HCT116 (cell line): ENCODE data around the gene KCTD1. TPM values are rescaled to one million over a fixed set of nuclear protein-coding genes. Genes with fewer than 3 reads are reported as not detected.

ENCODE experiments used
- ATAC-seq: fragments of 200-7000 bp; cut with Tn5 transposase; 2 replicates; pipeline ENCODE4 v1.9.1; 2020; ENCODE audit warnings: mild to moderate bottlenecking, moderate library complexity
- BruUV-seq: library from RNA; stranded (reverse); fragments of 400-500 nt; replicated peaks from 2 replicates; lab custom pipeline; 2021; lab: Mats Ljungman, UMichigan
- CTCF ChIA-PET: fragments of 300-600 bp; sonication (Branson Sonifier 250); formaldehyde crosslinking; loops from one replicate; lab custom pipeline; 2021; ENCODE audit warnings: antibody characterized with exemption; lab: Charles Lee
- POLR2A ChIA-PET: fragments of 300-600, 350-600 bp; sonication (Branson Sonifier 250); formaldehyde crosslinking; loops from one replicate; lab custom pipeline; 2021; ENCODE audit warnings: antibody characterized with exemption; lab: Charles Lee
- RAD21 ChIA-PET, 2 experiments: fragments of 300-600 bp; sonication (Branson Sonifier 250); formaldehyde crosslinking; loops; one replicate each; lab custom pipeline; 2023; ENCODE audit warnings: low total read pairs in 2 of 2; ENCODE audit not compliant: uncharacterized antibody in 2 of 2, unreplicated experiment in 2 of 2, low non-redundant PET in 1 of 2; lab: Charles Lee
- DNase-seq: peaks from one replicate; pipeline ENCODE4 v3.0.0-alpha.2; 2010; ENCODE audit warnings: low read depth, low spot score
- H2AFZ ChIP-seq: fragments of 200-600 bp; shearing (Covaris generic), sonication (generic); 2 replicates; pipeline ENCODE4 v1.6.1; 2017; ENCODE audit warnings: low read depth, mixed run types, mixed read lengths, antibody characterized with exemption, low read length; ENCODE audit not compliant: poor library complexity, severe bottlenecking
- H3K27ac ChIP-seq: 2 replicates; pipeline ENCODE4 v1.5.1; 2012; ENCODE audit warnings: low read depth, low read length
- H3K27me3 ChIP-seq: fragments of 200-600 bp; sonication (generic); 2 replicates; pipeline ENCODE4 v1.6.1; 2016; ENCODE audit warnings: mixed run types, low read length, mixed read lengths; ENCODE audit not compliant: insufficient read depth
- H3K36me3 ChIP-seq, 2 experiments: fragments of 200-500 bp in 1 of 2; fragments of 200-600 bp in 1 of 2; sonication (Bioruptor generic) in 1 of 2; sonication (generic) in 1 of 2; 2 replicates each; pipeline versions ENCODE4 v1.5.1 to v1.6.1; 2014 to 2016; ENCODE audit warnings: low read length in 2 of 2, inconsistent platforms in 1 of 2, mixed read lengths in 1 of 2, mixed run types in 1 of 2; ENCODE audit not compliant: insufficient read depth in 2 of 2, control insufficient read depth in 1 of 2
- H3K4me1 ChIP-seq, 2 experiments: fragments of 200-600 bp in 1 of 2; sonication (generic) in 1 of 2; 2 replicates each; pipeline versions ENCODE4 v1.5.1 to v1.6.1; 2012 to 2017; ENCODE audit warnings: low read length in 2 of 2, inconsistent platforms in 1 of 2, mild to moderate bottlenecking in 1 of 2, mixed read lengths in 1 of 2, mixed run types in 1 of 2, moderate library complexity in 1 of 2; ENCODE audit not compliant: insufficient read depth in 2 of 2, control insufficient read depth in 1 of 2
- H3K4me2 ChIP-seq: fragments of 200-600 bp; sonication (generic); 2 replicates; pipeline ENCODE4 v1.6.1; 2017; ENCODE audit warnings: mixed run types, low read length, mixed read lengths
- H3K4me3 ChIP-seq, 2 experiments: fragments of 200-600 bp in 1 of 2; sonication (generic) in 1 of 2; replicated peaks in 1 of 2; 2 replicates each; pipeline ENCODE4 v1.5.1; 2011 to 2016; ENCODE audit warnings: low read length in 2 of 2, control low read depth in 1 of 2, low read depth in 1 of 2, mild to moderate bottlenecking in 1 of 2, mixed read lengths in 1 of 2, mixed run types in 1 of 2
- H3K79me2 ChIP-seq: fragments of 200-600 bp; sonication (generic); 2 replicates; pipeline ENCODE4 v1.6.1; 2017; ENCODE audit warnings: mild to moderate bottlenecking, mixed run types, low read length, moderate library complexity, mixed read lengths; ENCODE audit not compliant: insufficient read depth
- H3K9ac ChIP-seq: fragments of 200-600 bp; sonication (generic); 2 replicates; pipeline ENCODE4 v1.6.1; 2016; ENCODE audit warnings: low read length, mixed read lengths
- H3K9me2 ChIP-seq: fragments of 200-600 bp; sonication (generic), shearing (Covaris generic); 2 replicates; pipeline ENCODE4 v1.6.1; 2017; ENCODE audit warnings: mixed run types, mild to moderate bottlenecking, moderate library complexity; ENCODE audit not compliant: insufficient read depth
- H3K9me3 ChIP-seq, 2 experiments: fragments of 200-500 bp in 1 of 2; fragments of 200-600 bp in 1 of 2; sonication (Bioruptor generic) in 1 of 2; sonication (generic) in 1 of 2; 2 replicates each; pipeline ENCODE4 v1.6.1; 2014 to 2017; ENCODE audit warnings: low read length in 2 of 2, mixed read lengths in 2 of 2, inconsistent platforms in 1 of 2, low read depth in 1 of 2, mild to moderate bottlenecking in 1 of 2, mixed run types in 1 of 2, moderate library complexity in 1 of 2; ENCODE audit not compliant: control insufficient read depth in 1 of 2, insufficient read depth in 1 of 2
- H4K20me1 ChIP-seq: fragments of 200-600 bp; sonication (generic), shearing (Covaris generic); 2 replicates; pipeline ENCODE4 v1.6.1; 2017; ENCODE audit warnings: mixed run types, mild to moderate bottlenecking, moderate library complexity; ENCODE audit not compliant: insufficient read depth
- CBX3 ChIP-seq: IDR thresholded peaks from 2 replicates; pipeline ENCODE4 v1.6.1; 2012; ENCODE audit warnings: low read depth
- CEBPB ChIP-seq: IDR thresholded peaks from 2 replicates; pipeline ENCODE4 v1.6.1; 2012; ENCODE audit warnings: low read depth
- EGR1 ChIP-seq: IDR thresholded peaks from 2 replicates; pipeline ENCODE4 v1.6.1; 2012; ENCODE audit warnings: low read depth
- EZH2 ChIP-seq: fragments of 200-600 bp; sonication (generic); IDR thresholded peaks from 2 replicates; pipeline ENCODE4 v1.6.1; 2017; ENCODE audit warnings: antibody characterized with exemption, mixed run types
- EZH2phosphoT487 ChIP-seq: fragments of 200-600 bp; IDR thresholded peaks from 2 replicates; pipeline ENCODE4 v1.6.1; 2018; ENCODE audit warnings: antibody characterized with exemption, borderline replicate concordance
- FOSL1 ChIP-seq: IDR thresholded peaks from 2 replicates; pipeline ENCODE4 v1.6.1; 2012; ENCODE audit warnings: low read depth
- JUND ChIP-seq: IDR thresholded peaks from 2 replicates; pipeline ENCODE4 v1.6.1; 2012
- POLR2A ChIP-seq: IDR thresholded peaks from 2 replicates; pipeline ENCODE4 v1.7.0; 2011; ENCODE audit warnings: borderline replicate concordance; ENCODE audit not compliant: insufficient read depth, insufficient read length; ENCODE audit errors: extremely low read depth
- POLR2AphosphoS5 ChIP-seq: IDR thresholded peaks from 2 replicates; pipeline ENCODE4 v1.6.1; 2011; ENCODE audit warnings: mild to moderate bottlenecking, low read depth, low read length, moderate library complexity
- SP1 ChIP-seq: IDR thresholded peaks from 2 replicates; pipeline ENCODE4 v1.6.1; 2012; ENCODE audit warnings: low read depth
- SRF ChIP-seq: IDR thresholded peaks from 2 replicates; pipeline ENCODE4 v1.6.1; 2012; ENCODE audit warnings: low read depth
- YY1 ChIP-seq: IDR thresholded peaks from 2 replicates; pipeline ENCODE4 v1.6.1; 2011; ENCODE audit warnings: low read length, low read depth, moderate library complexity, mild to moderate bottlenecking; ENCODE audit not compliant: insufficient replicate concordance; ENCODE audit errors: extremely low read depth
- ZNF274 ChIP-seq: fragments of 200-500 bp; sonication (Bioruptor generic); IDR thresholded peaks from 2 replicates; pipeline ENCODE4 v1.6.1; 2014; ENCODE audit warnings: mild to moderate bottlenecking, low read depth, low read length, inconsistent platforms
- intact Hi-C: fragments of 100-400 bp; cut with micrococcal nuclease; formaldehyde crosslinking; loops from 2 replicates; pipeline ENCODE4 v1.10.0; 2022
- total RNA-seq: library from RNA; stranded (reverse); gene quantifications from one replicate; pipeline ENCODE4 v1.2.1, GENCODE V29; 2021; ENCODE audit not compliant: unreplicated experiment
- TF ChIP-seq, protein P1 (sequence below), 3 experiments: fragments of 200-600 bp in 1 of 3; sonication (generic) in 1 of 3; IDR thresholded peaks in 2 of 3; conservative IDR thresholded peaks in 1 of 3; 2 replicates each; pipeline ENCODE4 v1.5.1; 2012 to 2017; ENCODE audit warnings: low read depth in 2 of 3, low read length in 2 of 3, antibody characterized with exemption in 1 of 3, borderline replicate concordance in 1 of 3, control low read depth in 1 of 3, mild to moderate bottlenecking in 1 of 3, mixed read lengths in 1 of 3, mixed run types in 1 of 3, moderate library complexity in 1 of 3; ENCODE audit not compliant: insufficient read depth in 1 of 3
- TF ChIP-seq, protein P2 (sequence below): IDR thresholded peaks from 2 replicates; pipeline ENCODE4 v1.6.1; 2012

KCTD1 gene
- total RNA-seq, 1 experiment from 2014 or later = 16.8 TPM

DNA sequence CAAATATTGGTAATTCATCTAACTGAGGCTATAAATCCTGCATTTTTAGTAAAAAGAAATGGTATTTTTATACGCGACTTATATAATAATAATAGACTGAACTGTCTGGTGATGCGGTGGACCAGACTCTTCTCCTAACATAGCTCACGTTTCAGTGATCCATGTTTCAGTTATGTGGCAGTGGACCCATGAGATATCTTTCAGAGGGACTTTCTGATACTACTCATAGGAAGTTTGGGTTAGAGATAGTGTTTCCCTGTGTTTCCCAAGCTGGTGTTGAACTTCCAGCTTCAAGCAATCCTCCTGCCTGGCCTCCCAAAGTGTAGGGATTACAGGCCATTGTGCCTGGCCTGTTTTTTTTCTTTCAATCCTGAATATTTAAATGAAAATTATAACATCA, 59.2 kb downstream of the KCTD1 start:
- Histone ChIP-seq H3K4me1 (peaks cover 28 to 57% of the 10 kb centered on the region in 2 experiments), H3K9ac (no peak overlapping the region), H3K27me3 (no peaks in the 10 kb centered on the region), H3K79me2 (no peaks in the 10 kb centered on the region), H3K27ac (no peak overlapping the region), H4K20me1 (no peaks in the 10 kb centered on the region), H3K36me3 (no peaks in the 10 kb centered on the region), H3K9me2 (0 out of 2 replicates have a peak, but pooled peaks cover 2% of the 10 kb centered on the region), H3K4me3 (no peak overlapping the region), H2AFZ (no peak overlapping the region), H3K9me3 (no peaks in the 10 kb centered on the region), H3K4me2 (no peak overlapping the region)
- RAD21 ChIA-PET = no interaction called here
- TF ChIP-seq FOSL1 = no peak
- no peak for TF ChIP-seq EGR1
- TF ChIP-seq POLR2AphosphoS5 = no peak
- TF ChIP-seq POLR2A = no peak
- TF ChIP-seq, protein P1, sequence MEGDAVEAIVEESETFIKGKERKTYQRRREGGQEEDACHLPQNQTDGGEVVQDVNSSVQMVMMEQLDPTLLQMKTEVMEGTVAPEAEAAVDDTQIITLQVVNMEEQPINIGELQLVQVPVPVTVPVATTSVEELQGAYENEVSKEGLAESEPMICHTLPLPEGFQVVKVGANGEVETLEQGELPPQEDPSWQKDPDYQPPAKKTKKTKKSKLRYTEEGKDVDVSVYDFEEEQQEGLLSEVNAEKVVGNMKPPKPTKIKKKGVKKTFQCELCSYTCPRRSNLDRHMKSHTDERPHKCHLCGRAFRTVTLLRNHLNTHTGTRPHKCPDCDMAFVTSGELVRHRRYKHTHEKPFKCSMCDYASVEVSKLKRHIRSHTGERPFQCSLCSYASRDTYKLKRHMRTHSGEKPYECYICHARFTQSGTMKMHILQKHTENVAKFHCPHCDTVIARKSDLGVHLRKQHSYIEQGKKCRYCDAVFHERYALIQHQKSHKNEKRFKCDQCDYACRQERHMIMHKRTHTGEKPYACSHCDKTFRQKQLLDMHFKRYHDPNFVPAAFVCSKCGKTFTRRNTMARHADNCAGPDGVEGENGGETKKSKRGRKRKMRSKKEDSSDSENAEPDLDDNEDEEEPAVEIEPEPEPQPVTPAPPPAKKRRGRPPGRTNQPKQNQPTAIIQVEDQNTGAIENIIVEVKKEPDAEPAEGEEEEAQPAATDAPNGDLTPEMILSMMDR (IDR thresholded peaks at IDR 0.05 in 2 of 3, conservative IDR thresholded peaks at IDR 0.05 in 1 of 3; ENCODE audit: borderline replicate concordance in 1 of 3, insufficient read depth in 1 of 3, low read depth in 2 of 3, low read length in 2 of 3) = no peak
- no peak for TF ChIP-seq EZH2phosphoT487
- TF ChIP-seq, protein P2, sequence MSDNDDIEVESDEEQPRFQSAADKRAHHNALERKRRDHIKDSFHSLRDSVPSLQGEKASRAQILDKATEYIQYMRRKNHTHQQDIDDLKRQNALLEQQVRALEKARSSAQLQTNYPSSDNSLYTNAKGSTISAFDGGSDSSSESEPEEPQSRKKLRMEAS = no peak
- TF ChIP-seq JUND = no peak
- TF ChIP-seq CEBPB = no peak
- no peak for TF ChIP-seq YY1
- no peak for TF ChIP-seq EZH2
- no peak for TF ChIP-seq SP1
- no peak for TF ChIP-seq CBX3
- no peak for TF ChIP-seq ZNF274
- no peak for TF ChIP-seq SRF
- no peak for ATAC-seq
- BruUV-seq = no TSS peak
- POLR2A ChIA-PET = interaction anchor here (1.8 kb wide), 1 partner anchor 15 kb away, joined by 4 read pairs; no protein-coding TSS in a partner anchor
- CTCF ChIA-PET = no interaction called here
- intact Hi-C loops = no loop called here
- DNase-seq = no peak
